Loucy (cell line): ENCODE results near the gene FKBP5.

Source experiments
- EZH2phosphoT487 ChIP-seq: fragments of 200-600 bp; IDR thresholded peaks from 2 replicates; pipeline ENCODE4 v1.6.1; 2018; ENCODE audit warnings: antibody characterized with exemption, mild to moderate bottlenecking, moderate library complexity, borderline replicate concordance
- TF ChIP-seq, protein P1 (sequence below): fragments of 200-600 bp; sonication (generic); conservative IDR thresholded peaks from 2 replicates; pipeline ENCODE4 v1.5.1; 2014; ENCODE audit warnings: mild to moderate bottlenecking, antibody characterized with exemption, low read length

DNA sequence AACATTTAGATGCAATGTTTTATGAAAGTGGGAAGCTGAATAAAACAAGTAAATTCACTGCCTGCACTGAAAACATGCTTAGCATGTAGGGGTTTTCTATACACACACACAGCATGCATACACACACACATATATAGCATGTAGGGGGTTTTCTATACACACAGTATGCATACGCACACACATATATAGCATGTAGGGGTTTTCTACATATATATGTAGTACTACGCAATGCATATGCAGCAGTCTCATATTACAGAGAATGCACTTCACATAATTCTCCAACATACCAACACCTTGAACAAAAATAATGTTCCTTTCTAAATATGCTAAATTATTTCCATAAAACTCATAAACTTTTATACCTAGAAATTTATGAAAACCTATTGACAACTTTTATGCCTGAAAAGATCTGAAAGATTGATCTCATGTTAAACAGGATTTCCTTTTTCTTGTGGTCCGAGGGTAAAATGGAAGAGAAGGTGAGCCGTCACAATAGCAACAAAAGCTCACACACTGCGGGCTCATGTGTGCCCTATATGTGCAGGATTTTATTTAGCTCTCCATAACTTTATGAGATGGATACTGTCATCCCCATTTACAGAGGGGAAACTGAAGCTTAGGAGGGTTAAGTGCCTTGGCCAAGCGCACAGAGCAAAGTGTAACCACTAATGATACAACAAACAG lies 94.1 kb downstream of the FKBP5 start:
- TF ChIP-seq, protein P1, sequence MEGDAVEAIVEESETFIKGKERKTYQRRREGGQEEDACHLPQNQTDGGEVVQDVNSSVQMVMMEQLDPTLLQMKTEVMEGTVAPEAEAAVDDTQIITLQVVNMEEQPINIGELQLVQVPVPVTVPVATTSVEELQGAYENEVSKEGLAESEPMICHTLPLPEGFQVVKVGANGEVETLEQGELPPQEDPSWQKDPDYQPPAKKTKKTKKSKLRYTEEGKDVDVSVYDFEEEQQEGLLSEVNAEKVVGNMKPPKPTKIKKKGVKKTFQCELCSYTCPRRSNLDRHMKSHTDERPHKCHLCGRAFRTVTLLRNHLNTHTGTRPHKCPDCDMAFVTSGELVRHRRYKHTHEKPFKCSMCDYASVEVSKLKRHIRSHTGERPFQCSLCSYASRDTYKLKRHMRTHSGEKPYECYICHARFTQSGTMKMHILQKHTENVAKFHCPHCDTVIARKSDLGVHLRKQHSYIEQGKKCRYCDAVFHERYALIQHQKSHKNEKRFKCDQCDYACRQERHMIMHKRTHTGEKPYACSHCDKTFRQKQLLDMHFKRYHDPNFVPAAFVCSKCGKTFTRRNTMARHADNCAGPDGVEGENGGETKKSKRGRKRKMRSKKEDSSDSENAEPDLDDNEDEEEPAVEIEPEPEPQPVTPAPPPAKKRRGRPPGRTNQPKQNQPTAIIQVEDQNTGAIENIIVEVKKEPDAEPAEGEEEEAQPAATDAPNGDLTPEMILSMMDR: no peak
- TF ChIP-seq EZH2phosphoT487: no peak
